Right lung (tissue), 10 donors: ENCODE measurements around the gene WLS. TPM values are rescaled to one million over a fixed set of nuclear protein-coding genes. Genes with fewer than 3 reads are reported as not detected.
"Not testable (repeated sequence)": the region's sequence is repeated elsewhere in the genome, so short reads cannot be mapped to it uniquely, and the experiment has no call there.

Experiments
- DNase-seq, 2 donors: peaks; one replicate each; pipeline ENCODE4 v3.0.0-alpha.2; 2013
- long read RNA-seq, 8 donors: transcript quantifications; one replicate each; lab custom pipeline, GENCODE V29; 2026
- polyA plus RNA-seq, 5 donors: library from polyadenylated mRNA; unstranded; fragments of 120-200 nt; gene quantifications; one replicate each; pipeline versions ENCODE4 v1.2.1 to v1.2.3, GENCODE V29; 2013; ENCODE audit warnings: inconsistent platforms in 1 of 5, low replicate concordance in 1 of 5; ENCODE audit not compliant: insufficient read length in 5 of 5, insufficient read depth in 1 of 5

Gene WLS
- 100 to 1,000 TPM; 112 to 174 (median 149) TPM for polyA plus RNA-seq
- long read RNA-seq, donor 1, transcript WLS-201 (12 exons, 2,748 nt) = minor isoform, 11 of 47 reads
- long read RNA-seq, donor 1, transcript WLS-203 (2 exons, 700 nt) = major isoform, 13 of 47 reads
- long read RNA-seq, donor 1, transcript WLS-210 (2 exons, 745 nt) = minor isoform, 5 of 47 reads
- long read RNA-seq, donor 1, partial matches to known transcripts = 13 of 47 reads
- long read RNA-seq, donor 1, other reads (novel, unspliced or antisense) = 5 of 47 reads
- long read RNA-seq, donor 2, transcript WLS-201 (12 exons, 2,748 nt) = major isoform, 11 of 13 reads
- long read RNA-seq, donor 2, partial matches to known transcripts = 0 of 13 reads
- long read RNA-seq, donor 2, other reads (novel, unspliced or antisense) = 0 of 13 reads
- long read RNA-seq, donor 3, transcript WLS-201 (12 exons, 2,748 nt) = major isoform, 10 of 24 reads
- long read RNA-seq, donor 3, transcript WLS-210 (2 exons, 745 nt) = minor isoform, 5 of 24 reads
- long read RNA-seq, donor 3, partial matches to known transcripts = 0 of 24 reads
- long read RNA-seq, donor 3, other reads (novel, unspliced or antisense) = 6 of 24 reads
- long read RNA-seq, donor 4, transcript WLS-201 (12 exons, 2,748 nt) = major isoform, 9 of 22 reads
- long read RNA-seq, donor 4, transcript WLS-203 (2 exons, 700 nt) = minor isoform, 5 of 22 reads
- long read RNA-seq, donor 4, partial matches to known transcripts = 6 of 22 reads
- long read RNA-seq, donor 4, other reads (novel, unspliced or antisense) = 0 of 22 reads
- long read RNA-seq, donor 5, transcript WLS-201 (12 exons, 2,748 nt) = major isoform, 14 of 44 reads
- long read RNA-seq, donor 5, partial matches to known transcripts = 25 of 44 reads
- long read RNA-seq, donor 5, other reads (novel, unspliced or antisense) = 0 of 44 reads
- long read RNA-seq, donor 6, transcript WLS-201 (12 exons, 2,748 nt) = major isoform, 20 of 43 reads
- long read RNA-seq, donor 6, partial matches to known transcripts = 7 of 43 reads
- long read RNA-seq, donor 6, other reads (novel, unspliced or antisense) = 9 of 43 reads
- long read RNA-seq, donor 7, transcript WLS-201 (12 exons, 2,748 nt) = major isoform, 9 of 29 reads
- long read RNA-seq, donor 7, partial matches to known transcripts = 15 of 29 reads
- long read RNA-seq, donor 7, other reads (novel, unspliced or antisense) = 0 of 29 reads
- long read RNA-seq, donor 8, transcript WLS-201 (12 exons, 2,748 nt) = major isoform, 6 of 9 reads
- long read RNA-seq, donor 8, partial matches to known transcripts = 0 of 9 reads
- long read RNA-seq, donor 8, other reads (novel, unspliced or antisense) = 0 of 9 reads

GRCh38 chr1:68232289-68233148, at the start of gene WLS:
WLS (minus strand) TSS chr1:68232523; CDS start chr1:68232299, 224 bp downstream.
- DNase-seq = peak; percentile 84 to 85

DNA sequence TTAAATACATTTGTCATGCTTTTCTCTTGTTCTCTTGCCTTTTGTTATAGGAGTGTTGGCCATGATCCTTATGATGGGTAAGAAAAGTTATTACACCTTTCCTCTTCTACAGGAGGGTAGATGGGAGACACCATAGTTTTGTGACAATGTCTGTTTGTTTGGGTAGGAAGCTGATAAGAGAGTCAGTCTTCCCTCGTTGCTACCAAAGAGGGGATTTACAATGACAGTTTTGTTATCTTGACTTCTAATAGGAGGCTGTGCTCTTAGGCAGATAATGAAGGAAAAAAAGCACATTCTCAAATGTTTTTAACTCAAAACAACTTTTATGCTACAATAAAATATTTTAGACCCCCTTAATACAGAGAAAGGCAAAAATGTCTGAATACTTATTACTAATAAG, 48.0 kb upstream of the WLS start:
- DNase-seq = no peak

GRCh38 chr1:68279846-68280245, 47.5 kb upstream of the WLS start:
- no peak for DNase-seq

GRCh38 chr1:68278221-68278620, 45.9 kb upstream of the WLS start:
- DNase-seq = no peak

DNA sequence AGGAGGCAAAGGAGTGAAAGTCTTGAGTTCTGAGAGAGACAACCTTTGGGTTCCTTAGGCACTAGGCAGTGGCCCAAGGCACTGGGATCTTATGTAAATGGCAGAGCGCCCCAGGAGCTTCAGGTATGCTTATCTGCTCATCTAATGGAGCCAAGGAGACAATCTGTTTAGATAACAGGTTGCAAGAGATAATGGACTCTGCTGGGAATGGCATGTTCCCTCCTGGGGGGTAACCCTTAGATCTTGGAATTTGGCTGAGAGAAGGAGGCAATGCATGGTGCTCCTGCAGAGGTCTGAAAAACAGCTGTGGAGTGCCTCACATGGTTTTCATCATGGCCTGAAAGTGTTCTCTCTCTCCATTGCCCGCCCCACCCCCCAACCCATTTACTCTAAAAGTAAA, 44.1 kb upstream of the WLS start:
- no peak for DNase-seq

- no peak for DNase-seq
Observed at GRCh38 chr1:68273530-68273929, 41.2 kb upstream of the WLS start.

DNA sequence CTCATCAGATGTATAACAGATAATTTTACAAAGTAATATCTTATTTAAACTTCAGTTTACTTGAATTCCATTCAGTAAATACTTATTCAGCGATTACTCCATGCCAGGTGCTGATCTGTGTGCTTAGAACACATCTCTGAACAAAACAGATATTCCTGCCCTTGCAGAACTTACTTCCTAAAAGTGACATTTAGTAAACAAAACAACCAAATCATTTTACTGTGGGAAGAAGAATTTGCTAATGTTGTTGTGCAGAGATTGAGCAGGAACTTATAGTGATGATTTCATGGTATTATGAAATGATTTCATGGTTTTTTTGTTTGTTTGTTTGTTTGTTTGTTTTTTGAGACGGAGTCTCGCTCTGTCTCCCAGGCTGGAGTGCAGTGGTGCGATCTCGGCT, 39.3 kb upstream of the WLS start:
- DNase-seq = no peak

GRCh38 chr1:68270951-68271350, 38.6 kb upstream of the WLS start:
- no peak for DNase-seq

GRCh38 chr1:68269637-68270430, 37.5 kb upstream of the WLS start:
- no peak for DNase-seq

- DNase-seq = no peak
Observed at GRCh38 chr1:68268896-68269483, 36.7 kb upstream of the WLS start.

- DNase-seq = not testable (repeated sequence)
Observed at GRCh38 chr1:68256824-68257223, 24.5 kb upstream of the WLS start.

DNA sequence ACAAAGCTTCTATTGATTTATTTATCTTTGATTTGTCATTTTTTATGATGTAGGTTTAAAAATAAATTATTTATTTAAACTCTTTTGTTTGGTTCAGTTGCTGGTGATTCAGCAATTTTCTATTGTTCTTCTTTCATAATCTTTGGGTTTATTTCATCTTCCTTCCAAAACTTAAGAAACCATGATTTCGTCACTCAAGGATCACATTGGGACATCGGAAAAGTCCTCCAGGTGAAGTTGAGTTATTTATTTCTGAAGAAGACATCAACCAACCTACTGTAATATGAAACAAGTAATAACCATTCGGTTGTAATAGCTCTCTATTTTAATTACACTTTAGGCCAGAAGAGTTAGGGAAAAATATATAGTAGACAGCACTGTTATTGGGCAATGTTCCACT, 23.0 kb upstream of the WLS start:
- DNase-seq = no peak

- DNase-seq = no peak
Observed at GRCh38 chr1:68254667-68255226, 22.4 kb upstream of the WLS start.

- no peak for DNase-seq
Observed at GRCh38 chr1:68237040-68237439, 4.7 kb upstream of the WLS start.

GRCh38 chr1:68234094-68234493, 1.8 kb upstream of the WLS start:
- DNase-seq = no peak

DNA sequence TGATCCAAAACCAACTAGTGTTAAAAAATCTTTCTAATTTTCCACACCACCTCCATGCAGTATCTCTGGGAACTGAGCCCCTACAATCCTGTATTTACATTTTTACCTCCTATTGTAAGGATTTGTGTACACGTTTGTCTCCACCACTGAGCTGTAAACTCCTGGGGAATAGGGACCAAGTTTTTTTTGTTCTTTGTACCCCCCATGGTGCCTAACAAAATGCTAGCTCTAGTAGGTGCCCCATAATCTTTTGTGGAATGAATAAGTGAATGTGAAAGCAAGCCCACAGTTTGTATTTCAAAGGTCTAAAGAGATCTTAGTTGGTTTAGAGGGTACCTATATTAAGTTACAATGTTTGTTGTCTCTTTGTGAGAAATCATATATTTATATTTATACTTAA, 879 bp upstream of the WLS start:
- DNase-seq = no peak

DNA sequence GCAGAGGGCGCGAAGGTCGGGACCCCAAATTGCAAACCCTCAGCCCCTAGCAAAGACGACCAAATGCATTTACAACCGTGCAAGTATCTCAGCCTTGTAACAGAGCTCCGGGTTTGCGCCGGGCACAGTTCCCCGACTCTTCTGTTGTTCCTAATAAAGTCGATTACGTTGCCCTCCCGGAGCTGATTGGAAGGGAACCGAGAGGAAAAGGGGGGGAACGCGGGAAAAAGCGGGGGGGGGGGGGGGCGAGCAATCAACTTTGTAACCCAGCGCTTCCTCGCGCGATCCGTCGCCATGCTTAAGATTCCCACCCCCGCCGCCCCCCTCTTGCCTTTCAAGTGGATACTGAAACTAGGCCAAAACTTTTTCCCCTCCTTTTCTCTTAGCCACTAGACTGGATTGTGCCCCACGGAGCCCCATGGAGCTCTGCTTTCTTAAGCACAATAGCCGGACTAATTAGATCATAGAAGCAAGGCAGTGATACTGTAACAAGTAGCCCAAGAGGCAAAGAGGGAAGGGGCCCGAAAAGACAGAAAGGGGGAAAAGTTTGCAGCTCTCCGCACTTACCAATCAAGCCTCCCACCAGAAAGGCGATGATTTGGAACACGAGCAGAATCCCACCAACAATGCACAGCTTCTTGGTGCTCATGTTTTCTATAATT, 565 bp downstream of the WLS start:
- peak; percentile 78 to 82 for DNase-seq

DNA sequence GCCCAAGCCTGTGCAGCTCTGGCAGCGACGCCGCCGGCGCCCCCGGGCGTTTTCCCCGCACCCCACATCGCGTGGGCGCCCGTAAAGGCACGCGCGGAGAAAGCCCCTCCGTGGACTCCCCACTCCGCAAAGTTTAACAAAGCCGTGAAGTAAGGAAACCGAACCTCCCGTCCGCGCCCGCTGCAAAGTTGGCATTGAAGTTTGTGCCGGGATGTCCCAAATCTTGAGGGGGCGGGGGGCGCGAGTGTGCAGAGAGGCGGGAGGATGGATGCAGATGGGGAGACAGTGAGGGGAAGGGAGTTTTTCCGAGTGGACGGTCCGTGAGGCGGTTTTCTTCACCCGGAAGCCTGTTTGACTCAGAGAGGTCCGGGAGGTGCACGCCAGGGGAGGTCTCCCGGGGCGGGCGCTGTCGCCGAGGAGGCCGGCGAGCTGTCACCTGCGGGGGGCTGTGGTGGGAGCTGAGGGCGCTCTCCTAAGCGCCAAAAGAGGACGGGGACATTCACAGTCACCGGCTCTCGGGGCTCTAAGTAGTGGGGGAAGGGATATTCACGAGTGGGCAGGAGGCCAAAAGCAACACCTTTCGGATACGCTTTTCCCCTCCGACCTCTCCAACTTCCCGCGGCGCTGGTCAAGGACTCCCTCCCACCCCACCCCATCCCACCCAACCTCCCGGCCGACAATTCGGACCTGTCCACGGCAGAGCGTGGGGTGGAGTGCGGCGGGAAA, 1.3 kb downstream of the WLS start:
- peak in 1 of 2 donors; percentile 51 for DNase-seq
